Activated T-cell treated with anti-CD3 and anti-CD28 coated beads for 24 hours (primary cell): ENCODE results near the gene PRTN3.
"Not testable (repeated sequence)": the region's sequence is repeated elsewhere in the genome, so short reads cannot be mapped to it uniquely, and the experiment has no call there.

Source experiments
- DNase-seq: peaks from one replicate; pipeline ENCODE4 v3.0.0-alpha.2; 2020; ENCODE audit warnings: low read depth

PRTN3 gene

DNA sequence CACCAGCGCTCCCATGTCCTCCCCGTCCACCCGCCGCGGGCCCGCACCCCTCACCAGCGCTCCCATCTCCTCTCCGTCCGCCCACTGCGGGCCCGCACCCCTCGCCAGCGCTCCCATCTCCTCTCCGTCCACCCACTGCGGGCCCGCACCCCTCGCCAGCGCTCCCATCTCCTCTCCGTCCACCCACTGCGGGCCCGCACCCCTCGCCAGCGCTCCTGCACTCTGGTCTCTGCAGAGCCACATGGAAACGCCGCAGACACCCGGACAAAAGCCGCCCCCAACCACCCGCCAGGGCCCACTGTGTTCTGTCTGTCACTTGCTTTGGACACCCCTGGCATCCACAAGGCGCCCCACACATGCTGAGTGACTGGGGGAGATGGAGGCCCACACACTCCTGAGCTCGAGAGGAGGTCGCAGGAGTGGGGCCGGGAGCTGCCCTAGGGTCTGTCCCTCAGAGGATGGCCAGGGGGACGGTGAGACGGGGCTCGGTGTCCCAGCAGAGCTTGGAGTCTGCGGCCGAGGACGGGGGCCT is 26.0 kb downstream of the PRTN3 start:
- no peak for DNase-seq

- DNase-seq: no peak
These were observed 26.5 kb downstream of the PRTN3 start for GRCh38 chr19:867301-867793.

DNA sequence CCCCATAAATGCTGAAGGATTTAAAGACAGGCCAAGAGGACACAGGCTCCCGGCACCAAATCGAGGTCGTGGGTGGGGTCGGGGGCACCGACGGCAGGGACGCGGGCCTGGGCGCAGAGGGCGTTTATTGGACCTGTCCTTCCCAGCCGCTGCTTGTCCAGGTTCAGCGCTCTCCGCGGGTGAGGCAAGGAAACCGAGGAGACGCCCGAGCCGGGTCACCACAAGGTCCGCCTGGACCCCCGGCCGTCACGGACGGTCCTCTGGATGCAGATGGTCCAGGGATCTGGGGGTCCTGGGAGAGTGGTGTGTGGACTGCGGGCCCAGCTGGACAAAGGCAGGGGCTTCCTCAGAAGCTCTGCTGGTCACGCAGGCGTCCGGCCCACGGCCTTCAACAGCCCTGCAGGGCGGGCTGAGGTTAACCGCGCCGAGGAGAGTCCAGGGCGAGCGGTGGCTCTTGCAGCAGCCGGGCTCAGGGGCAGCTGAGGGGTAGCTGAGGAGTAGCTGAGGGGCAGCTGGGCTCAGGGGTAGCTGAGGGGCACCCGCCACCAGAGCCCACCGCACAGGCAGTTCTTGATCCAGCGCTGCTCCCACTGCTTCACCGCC is 27.2 kb downstream of the PRTN3 start:
- DNase-seq: no peak

DNA sequence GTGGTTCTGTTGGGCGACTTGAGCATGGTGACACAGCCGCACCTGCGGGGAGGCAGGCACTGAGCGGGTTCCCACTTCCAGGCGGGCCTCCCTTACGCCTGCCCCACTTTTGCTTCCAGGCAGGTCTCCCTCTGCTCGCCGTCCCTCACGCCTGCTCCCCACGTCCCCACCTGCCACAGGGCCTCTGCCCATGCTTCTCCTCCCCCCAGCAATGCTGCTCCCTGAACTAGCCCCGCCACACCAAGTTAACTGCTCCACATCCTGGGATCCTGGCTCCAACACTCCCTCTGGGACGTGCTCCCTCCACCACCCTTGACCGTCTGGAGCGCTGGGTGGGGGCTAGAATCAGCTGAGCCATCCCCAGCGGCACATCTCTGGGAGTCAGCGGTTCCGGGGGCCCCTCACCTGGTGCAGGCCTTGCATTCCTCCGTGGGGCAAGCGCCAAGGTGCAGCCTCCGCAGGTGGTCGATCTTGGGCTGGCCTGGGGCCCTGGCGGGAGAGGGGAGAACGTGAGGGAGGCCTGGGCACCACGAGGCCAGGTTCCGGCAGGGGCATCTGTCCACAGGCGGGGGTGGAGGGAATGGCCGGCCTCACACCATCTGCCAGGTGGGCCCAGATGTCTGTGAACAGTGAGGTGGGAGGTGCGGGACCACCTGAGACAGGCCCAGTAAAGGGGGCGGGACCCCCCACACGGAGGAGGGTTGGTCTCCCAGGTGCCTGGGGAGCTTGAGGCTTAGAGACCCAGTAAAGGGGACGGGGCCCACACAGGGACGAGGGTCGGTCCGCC is 27.9 kb downstream of the PRTN3 start:
- no peak for DNase-seq

DNA sequence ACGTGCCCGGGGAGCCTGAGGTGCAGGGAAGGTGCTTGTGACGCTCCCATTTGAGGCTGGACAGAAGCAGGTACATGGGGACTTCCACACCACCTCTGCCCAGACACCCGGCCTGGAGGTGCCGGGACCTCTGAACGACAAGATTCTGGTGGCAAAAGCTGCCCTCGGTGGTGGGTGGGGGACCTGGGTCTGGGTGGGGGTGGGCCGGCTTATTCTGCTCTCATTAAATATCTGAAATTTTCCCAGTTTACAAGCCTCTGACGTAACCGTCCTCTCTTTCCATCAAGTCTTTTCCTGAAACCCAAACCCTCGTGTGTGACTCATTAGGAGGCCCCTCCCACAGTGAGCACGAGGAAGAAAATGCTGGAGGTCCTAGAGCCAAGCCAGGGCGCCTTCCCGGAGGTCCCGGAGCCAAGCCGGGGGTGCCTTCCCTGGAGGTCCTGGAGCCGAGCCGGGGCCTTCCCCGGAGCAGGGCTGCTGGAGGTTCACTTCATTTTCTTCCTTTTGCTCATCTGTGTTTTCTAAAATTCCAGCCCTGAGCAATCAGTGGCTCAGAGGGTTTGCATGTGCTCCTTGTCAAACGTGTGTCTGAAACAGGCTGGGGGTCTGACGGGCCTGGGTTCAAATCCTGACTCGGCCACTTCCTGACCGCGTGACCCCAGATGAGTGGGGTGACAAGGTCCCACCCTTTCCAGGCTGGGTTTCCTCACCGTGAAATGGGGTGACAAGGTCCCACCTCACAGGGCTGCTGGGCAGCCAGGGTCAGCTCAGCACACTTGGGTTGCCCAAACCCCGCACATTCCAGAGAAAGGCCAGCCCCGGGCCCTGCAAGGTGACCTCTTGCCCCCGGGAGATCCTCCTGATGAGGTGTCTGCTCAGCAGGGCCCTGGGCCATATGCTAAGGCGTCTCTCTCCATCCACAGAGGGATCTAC is 28.7 kb downstream of the PRTN3 start:
- no peak for DNase-seq

- DNase-seq: no peak
These were observed 29.5 kb downstream of the PRTN3 start for GRCh38 chr19:870314-870713.

DNA sequence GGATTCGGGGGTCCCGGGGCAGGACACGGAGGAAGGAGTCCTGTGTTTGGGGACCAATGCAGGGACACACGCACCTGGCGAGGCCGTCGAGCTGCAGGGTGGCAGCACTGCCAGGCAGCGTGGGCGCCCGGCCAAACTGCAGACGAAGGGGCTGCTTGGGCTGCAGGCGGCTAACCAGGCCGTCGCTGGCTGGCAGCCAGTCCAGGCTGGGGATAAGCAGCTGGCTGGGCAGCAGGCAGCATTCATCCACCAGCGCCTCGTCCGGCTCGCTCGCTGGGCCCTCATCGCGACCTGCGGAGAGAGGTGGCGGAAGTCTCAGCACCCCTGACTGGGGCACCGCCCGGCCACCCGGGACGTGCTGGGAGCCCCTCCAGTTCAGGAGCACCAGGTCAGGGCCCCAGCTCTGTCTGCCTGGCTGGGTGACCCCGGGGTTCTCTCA is 30.2 kb downstream of the PRTN3 start:
- no peak for DNase-seq

DNA sequence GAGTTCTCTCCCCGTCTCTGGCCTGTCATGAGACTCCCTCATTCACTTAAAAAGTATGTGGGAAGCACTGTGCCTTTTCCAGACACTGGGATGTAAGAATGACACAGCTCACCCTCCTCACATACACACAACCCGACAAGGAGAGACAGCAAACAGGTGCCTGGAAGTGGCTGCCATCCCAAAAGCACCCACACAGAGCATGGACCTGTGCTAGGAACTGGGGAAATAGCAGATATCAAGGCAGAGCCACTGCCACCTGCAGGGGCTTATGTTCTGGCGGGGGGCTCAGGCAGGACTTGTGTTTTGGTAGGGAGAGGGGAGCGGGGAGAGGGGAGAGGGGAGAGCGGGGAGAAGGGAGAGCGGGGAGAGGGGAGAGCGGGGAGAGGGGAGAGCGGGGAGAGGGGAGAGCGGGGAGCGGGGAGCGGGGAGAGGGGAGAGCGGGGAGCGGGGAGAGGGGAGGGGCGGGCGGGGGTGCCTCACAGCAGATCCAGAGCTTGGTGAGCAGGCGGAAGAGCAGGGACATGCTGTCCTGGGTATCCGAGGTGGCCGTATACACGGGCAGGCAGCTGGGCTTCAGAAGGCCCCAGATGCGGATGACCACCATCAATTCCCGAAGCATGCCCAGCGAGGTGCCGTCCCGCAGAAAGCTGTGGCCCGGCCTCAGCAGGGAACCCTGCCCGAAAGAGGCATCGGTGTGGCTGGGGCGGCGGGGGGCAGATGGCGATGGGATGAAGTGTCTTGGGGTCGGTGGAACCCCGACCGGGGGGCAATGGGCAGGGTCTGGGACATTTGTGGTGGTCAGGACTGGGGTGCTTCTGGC is 30.9 kb downstream of the PRTN3 start:
- DNase-seq: no peak

DNA sequence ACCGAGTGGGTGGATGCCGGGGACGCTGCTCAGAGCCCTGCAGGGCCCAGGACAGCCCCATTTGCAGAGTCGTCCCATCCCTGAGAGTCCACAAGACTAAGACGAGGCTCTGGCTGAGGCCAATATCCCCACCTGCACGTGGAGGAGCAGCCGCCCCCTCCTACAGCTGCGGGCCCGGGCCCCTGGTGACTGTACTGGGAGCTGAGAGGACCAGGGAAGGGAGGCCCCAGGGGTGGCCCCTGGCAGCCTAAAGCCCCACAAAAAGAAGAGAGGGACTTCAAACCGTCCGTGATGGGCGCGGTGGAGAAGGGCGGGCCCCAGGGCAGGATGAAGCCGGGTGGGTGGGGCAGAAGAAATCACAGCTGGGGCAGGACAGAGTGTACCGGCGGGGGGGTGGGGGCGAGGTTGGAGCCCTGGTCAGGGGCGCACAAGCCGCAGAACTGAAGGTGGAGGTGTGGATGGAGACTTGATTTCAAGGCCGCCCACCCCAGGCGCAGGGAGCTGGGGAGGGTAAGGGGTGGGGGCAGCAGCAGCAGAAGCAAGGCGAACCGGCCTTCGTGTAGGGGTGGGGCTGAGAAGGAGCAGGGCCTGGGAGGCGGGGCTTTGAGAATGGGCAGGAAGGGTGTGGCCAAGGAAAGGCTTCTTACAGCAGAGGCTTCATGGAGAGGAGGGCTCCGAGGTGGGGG is 31.6 kb downstream of the PRTN3 start:
- peak; percentile 71 for DNase-seq

DNA sequence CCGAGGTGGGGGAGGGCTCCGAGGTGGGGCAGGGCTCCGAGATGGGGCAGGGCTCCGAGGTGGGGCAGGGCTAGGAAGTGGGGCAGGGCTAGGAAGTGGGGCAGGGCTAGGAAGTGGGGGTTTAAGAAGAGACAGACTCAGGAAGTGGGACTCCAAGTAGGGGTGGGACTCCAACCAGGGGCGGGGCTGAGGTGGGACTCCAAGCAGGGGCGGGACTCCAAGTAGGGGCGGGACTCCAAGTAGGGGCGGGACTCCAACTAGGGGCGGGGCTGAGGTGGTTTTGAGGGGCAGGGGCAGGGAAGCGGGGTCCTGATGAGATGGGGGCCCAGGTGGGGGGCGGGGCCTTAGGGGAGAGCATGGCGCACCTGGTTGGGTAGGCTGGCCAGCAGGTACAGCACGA is 32.3 kb downstream of the PRTN3 start:
- peak; percentile 46 for DNase-seq

DNA sequence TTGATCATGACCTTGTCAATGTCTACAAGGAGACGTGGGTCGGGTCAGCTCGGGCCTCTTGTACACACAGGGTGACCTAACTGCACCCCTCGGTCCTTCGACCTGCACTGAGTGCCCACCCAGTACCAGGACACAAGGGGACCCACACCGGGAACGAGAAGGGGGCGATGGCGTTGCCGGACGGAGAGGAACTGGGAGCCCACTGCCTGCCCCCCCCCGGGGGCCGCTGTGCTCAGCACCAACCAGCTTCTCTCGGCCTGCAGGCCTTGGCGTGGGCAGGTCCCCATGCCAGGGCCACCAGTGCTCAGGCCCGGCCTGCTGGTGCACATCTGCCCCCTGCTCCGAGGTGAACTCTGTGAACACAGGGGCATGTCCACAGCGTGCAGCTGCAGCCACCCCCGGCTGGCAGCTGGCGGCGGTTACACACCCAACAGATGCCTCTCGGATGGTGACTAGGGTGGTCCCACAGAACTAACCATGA is 32.8 kb downstream of the PRTN3 start:
- no peak for DNase-seq

- no peak for DNase-seq
These were observed 34.6 kb downstream of the PRTN3 start for GRCh38 chr19:875265-875879.

DNA sequence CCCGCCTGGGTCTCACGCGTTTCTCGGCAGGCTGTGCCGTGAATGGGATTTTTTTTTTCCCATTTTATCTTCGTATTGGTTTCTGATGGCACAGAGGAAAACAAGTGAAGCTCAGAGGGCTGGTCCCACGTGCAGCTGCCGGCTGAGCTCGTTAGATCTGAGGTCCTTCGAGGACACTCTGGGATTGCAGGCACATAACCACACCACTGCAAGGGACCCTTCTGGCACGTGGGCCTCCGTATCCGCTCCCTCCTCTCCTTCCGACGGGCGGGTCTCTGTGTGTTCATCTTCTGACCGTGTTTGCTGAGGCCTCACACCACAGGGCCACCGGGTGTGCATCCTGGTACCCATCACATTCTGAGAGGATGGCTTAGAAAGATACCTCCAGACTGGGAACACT is 35.3 kb downstream of the PRTN3 start:
- DNase-seq: no peak

GRCh38 chr19:876780-877314 is 36.0 kb downstream of the PRTN3 start:
- DNase-seq: no peak

GRCh38 chr19:877992-878660 is 37.3 kb downstream of the PRTN3 start:
- not testable (repeated sequence) for DNase-seq

- not testable (repeated sequence) for DNase-seq
These were observed 38.2 kb downstream of the PRTN3 start for GRCh38 chr19:878751-879561.

- DNase-seq: no peak
These were observed 39.1 kb downstream of the PRTN3 start for GRCh38 chr19:879711-880438.
